D721Med (cell line): ENCODE measurements around the gene KCNIP1.

Experiments used
- DNase-seq: peaks from one replicate; pipeline ENCODE4 v3.0.0; 2011; ENCODE audit warnings: low spot score; ENCODE audit not compliant: insufficient read length
- FAIRE-seq: peaks from 2 replicates; lab custom pipeline; 2011; peaks lifted over from hg19 to GRCh38; lab: Jason Lieb, UNC
- TF ChIP-seq, protein P1 (sequence below): IDR thresholded peaks from 2 replicates; pipeline ENCODE4 v1.5.1; 2012; ENCODE audit warnings: mild to moderate bottlenecking, control low read depth; ENCODE audit not compliant: insufficient read depth; ENCODE audit errors: missing control alignments

The KCNIP1 gene

DNA sequence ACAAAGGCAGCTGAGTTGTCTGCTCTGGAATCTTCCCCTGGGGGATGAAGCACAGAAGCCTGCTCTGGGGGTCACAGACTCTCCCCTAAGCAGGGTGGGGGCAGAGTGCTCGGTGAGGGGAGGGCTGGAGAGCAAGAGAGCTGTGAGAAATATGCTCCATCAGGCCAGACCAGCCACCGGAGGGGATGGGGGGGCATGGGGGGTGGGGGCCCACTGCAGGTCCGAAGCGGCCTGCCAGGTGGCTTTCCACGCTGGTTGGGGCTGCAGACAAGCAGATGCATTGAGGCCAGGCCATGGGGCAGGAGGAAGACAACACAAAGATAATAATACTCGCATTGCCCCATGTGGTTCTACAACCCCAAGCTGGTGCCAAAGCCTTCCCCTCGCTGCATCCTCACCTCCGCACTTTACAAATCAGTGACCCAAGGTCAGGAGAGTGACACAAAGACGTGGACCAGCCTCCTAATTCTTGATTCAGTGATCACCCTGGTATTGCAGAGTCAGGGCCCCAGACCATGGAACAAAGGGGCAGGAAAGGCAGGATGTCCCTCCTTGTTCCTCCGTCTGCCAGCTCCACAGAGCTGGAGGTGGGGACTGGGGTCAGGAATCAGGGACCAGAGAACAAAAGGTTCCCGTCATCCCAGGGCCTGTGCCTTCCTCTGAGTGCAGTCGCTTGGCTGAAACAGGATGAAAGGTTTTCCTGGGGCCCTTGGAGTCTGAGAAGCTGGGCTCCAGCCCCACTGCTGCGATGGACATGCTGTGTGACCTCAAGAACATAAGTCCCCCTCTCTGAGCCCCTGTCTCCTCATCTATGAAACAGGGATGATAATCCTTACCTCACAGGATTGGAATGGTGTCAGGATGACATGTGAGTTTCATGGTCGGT, 242.5 kb downstream of the KCNIP1 start:
- TF ChIP-seq, protein P1, sequence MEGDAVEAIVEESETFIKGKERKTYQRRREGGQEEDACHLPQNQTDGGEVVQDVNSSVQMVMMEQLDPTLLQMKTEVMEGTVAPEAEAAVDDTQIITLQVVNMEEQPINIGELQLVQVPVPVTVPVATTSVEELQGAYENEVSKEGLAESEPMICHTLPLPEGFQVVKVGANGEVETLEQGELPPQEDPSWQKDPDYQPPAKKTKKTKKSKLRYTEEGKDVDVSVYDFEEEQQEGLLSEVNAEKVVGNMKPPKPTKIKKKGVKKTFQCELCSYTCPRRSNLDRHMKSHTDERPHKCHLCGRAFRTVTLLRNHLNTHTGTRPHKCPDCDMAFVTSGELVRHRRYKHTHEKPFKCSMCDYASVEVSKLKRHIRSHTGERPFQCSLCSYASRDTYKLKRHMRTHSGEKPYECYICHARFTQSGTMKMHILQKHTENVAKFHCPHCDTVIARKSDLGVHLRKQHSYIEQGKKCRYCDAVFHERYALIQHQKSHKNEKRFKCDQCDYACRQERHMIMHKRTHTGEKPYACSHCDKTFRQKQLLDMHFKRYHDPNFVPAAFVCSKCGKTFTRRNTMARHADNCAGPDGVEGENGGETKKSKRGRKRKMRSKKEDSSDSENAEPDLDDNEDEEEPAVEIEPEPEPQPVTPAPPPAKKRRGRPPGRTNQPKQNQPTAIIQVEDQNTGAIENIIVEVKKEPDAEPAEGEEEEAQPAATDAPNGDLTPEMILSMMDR: no peak
- FAIRE-seq: no peak

DNA sequence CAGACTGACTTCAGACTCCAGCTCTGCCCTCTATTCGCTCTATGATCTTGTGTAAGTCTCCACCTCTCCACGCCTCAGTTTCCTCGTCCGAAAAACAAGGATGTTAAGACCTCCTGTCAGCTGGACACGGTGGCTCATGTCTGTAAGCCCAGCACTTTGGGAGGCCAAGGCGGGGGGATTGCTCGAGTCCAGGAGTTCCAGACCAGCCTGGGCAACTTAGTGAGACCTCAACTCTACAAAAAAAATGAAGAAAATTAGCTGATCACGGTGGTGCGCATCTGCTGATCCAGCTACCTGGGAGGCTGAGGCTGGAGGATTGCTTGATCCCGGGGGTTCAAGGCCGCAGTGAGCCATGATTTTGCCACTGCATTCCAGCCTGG, 243.1 kb downstream of the KCNIP1 start:
- FAIRE-seq (no peak), DNase-seq (no peak)
- TF ChIP-seq, protein P1: no peak

More for the DNA sequence above, 242.5 kb downstream of the KCNIP1 start:
- DNase-seq: no peak

DNA sequence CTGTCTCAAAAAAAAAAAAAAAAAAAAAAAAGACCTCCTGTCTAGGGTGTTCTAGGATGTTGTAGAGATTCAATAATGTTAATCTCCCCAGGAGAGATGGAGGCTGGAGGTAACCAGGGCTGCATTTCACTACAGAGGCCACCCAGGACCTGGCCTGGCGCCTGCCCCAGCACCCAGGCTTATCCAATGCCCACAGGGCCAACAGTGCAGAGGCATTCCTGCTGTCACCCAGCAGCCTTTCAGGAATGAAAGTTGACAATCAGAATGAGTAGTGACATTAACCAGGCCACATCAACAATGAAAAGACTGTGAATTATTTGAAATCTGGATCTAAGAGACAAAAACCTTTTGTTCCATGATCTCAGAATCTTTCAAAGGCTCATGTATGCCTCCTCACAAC, 243.5 kb downstream of the KCNIP1 start:
- TF ChIP-seq, protein P1: no peak
- DNase-seq (no peak), FAIRE-seq (no peak)

DNA sequence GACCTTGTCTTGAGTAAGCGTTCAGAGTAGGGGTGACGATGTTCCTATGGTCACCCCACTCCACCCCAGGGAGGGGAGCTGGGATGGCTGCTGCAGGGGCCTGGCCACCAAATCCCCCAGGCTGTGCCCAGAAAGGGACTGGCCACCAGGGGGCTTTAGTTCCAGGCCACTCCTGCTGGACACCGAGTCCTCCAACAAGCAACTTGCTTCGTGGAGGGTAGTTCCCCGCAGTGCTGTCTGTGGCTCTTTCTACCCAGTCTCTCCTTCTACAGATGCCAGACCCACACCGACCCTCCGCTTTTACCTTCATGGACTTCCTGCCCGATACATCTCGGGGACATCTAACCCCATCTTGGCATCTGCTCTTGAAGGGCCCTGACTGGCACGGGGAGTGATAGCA, 244.0 kb downstream of the KCNIP1 start:
- TF ChIP-seq, protein P1: no peak
- DNase-seq: no peak
- FAIRE-seq: no peak

DNA sequence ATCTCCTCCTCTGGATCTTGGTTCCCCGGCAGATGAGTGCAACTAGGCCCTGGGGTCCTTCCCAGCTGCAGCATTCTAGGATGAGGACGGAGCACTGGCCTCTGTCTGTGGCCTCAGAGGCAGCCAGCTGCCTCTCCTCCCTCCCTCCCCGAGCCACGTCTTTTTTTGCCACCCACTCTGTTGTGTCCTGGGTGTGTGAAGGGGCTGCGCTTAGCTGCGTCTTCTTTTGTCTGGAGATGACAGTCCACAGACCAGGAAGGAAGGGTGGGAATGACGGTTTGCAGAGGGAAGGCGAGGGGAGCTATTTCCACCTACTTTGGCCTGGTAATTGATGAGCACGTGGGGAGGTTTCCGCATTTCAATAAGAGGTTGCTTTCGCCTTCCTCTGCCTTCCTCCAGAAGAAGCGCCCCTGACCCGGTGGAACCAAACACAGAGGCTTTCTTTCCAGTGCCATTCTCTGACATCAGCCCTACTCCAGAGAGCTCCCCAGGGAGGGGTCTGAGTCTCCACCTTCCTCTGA, 245.2 kb downstream of the KCNIP1 start:
- FAIRE-seq: no peak
- TF ChIP-seq, protein P1: no peak
- no peak for DNase-seq

DNA sequence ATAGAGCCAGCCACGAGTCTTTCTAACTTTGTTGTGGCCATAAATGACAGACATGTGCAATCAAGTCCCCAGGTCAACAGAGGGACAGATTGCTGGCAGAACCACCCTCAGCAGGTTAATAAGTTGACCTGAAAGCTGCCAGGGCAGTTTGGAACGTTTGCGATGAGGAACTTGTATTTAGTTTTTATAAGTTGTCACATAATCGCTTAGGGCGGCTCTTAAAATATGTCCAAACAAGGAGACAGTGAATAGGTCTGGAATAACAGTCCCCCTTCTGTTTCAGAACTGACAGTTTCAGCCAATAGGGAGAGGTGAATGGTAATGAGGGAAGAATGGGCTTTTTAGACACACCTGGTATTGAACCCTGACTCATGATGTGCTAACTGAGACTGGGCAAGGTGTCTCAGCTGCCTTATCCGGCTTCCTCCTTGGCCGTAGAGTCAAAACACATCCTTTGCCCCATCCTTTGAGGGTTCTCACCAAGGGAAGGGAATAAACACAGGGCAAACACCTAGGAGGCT, 246.2 kb downstream of the KCNIP1 start:
- DNase-seq (no peak), FAIRE-seq (no peak)
- TF ChIP-seq, protein P1: no peak

DNA sequence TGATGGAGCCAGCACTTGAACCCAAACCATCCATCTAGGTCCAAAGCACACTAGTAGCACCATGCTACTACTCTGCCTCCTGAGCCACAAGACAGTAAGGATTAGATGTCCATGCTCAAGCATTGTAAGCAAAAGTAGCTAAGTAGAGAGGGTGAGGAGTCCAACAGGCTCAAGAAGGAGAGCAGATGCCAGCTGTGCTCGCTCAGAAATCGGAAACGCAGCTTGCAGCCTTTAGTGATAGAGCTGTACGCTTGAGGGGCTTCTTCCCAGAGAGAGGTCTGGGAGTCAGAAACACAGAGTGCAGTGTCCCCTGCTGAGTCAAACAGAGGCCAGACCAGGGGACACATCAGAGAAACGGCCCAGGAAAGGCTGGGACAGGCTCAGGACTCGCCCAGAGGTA, 247.0 kb downstream of the KCNIP1 start:
- TF ChIP-seq, protein P1: no peak
- DNase-seq (no peak), FAIRE-seq (no peak)
